Activated CD4-positive, alpha-beta T cell treated with anti-CD3 and anti-CD28 coated beads, Interleukin-10, Interleukin-2, amounts not matched to agents 100 ng/mL and 50 ng/mL, durations not matched to agents 16 hours and 8 hours (primary cell): Measurements from ENCODE around the gene ZFYVE19.
A peak's percentile ranks its signal among the peaks of the same experiment; 100 is the strongest.

Source experiments
- DNase-seq: peaks from one replicate; pipeline ENCODE4 v3.0.0-alpha.2; 2020

Gene ZFYVE19

GRCh38 chr15:40815042-40815698 lies 8.3 kb downstream of the ZFYVE19 start:
- no peak for DNase-seq

DNA sequence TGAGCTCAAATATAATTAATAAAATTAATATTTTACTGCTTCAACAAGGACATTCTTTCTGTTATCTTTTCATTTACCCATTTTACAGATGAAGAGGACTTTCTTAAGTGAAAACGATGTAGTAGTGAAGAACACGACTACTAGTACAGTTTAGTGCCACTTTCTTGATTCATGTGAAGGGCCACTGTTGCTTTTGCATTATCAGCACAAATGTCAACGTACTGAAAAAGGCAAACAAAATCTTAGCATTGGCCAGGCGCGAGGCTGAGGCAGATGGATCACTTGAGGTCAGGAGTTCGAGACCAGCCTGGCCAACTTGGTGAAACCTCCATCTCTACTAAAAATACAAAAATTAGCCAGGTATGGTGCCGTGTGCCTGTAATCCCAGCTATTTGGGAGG lies 12.2 kb downstream of the ZFYVE19 start:
- DNase-seq, result no peak

DNA sequence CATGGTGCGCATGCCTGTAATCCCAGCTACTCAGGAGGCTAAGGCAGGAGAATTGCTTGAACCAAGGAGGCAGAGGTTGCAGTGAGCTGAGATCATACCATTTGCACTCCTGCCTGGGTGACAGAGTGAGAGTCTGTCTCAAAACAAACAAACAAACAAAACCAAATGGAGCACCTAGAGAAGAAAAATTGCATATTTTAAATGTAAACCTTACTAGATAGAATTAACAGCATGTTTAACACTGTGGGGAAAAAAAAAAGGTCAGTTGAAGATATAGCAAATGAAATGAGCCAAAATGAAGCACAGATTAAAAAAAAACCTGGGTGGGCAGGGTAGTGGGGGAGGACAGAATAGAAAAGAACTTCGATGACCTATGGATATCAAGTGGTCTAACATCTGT lies 14.3 kb downstream of the ZFYVE19 start:
- DNase-seq, result no peak

DNA sequence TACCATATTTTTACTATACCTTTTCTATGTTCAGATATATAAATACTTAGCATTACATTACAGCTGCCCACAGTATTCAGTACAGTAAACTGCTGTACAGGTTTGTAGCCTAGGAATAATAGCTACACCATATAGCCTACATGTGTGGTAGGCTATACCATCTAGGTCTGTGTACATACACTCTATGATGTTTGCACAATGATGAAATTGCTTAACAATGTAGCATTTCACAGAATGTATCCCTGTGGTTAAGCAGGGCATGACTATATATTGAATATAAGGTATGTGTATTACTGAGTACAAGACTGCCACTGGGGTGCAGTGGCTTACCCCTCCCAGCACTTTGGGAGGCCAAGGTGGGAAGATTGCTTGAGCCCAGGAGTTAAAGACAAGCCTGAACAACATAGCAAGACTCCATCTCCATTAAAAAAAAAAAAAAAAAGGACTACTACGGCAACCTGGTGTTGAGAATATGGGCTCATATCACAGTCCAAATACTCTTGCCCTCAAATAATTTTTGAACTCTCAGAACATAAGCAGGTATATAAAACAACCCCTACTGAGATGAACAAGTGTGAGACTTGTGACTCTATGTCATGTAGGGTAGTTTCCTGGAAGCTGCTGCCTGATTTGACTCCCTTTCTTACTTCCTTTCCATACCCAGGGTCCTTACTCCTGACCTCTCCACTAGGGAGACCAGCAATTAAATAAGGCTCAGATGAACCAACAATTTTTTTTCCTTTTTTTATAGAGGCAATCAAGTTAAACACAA lies 16.9 kb downstream of the ZFYVE19 start:
- DNase-seq, result peak; percentile 28

DNA sequence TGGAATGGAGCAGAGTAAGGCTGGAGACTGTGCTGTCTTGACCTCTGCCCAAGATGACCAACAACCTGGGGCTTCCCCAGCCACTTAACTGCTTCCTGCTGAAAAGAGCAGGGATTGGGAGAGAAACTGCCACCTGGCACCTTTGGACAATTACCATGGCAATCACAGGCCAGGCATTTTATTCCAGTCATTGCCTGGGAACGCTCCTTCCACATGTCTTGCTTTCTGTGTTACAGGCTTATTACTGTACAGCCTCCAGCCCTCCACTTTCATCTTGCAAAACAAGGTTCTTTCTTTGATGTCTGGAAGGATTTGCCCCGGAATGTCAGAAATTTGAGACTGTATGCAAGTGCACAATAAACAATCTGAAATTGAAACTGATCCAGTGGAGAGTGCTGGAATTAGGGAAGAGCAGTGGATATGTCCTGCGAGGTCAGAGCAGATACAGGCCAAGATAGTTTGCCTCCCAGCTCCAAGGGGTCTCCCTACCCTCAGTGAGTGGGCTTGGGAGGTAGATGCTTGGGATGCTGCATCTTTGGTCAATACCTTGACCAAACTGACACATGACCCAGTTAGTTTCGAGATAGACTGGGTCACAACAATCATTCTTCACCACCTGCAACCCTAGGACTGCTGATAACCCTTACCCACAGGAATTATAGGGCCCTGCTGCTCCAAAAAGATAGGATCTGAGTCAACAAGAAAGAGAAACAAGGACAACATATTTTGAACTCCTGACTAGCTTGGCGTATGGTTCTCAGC lies 19.0 kb downstream of the ZFYVE19 start:
- no peak for DNase-seq

DNA sequence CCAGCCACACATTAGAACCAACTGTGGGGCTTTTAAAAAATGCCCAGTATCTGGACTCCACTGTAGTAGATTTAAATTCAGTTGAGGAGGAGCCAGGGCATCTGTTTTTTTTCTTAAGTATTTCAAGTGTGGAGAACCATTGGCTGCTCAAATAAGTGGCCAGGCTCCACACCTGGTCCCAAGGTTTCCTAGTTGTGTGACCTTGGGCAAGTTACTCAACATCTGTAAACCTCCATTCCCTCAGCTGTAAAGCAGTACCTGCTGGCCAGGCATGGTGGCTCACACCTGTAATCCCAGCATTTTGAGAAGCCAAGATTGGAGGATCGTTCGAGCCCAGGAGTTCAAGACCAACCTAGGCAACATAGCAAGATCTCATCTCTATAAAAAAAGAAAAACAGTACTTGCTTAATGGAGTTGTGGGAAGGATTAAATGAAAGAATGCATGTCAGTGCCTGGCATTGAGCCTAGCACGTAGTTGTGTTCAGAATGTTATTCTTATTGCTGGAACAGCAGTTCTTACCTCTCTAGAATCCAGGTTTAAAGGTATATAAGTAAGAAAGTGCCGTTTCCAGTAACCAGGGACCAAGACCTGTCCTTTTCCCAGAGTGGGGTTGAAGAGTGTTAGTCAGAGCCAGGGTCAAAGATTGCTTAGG lies 19.7 kb downstream of the ZFYVE19 start:
- no peak for DNase-seq

DNA sequence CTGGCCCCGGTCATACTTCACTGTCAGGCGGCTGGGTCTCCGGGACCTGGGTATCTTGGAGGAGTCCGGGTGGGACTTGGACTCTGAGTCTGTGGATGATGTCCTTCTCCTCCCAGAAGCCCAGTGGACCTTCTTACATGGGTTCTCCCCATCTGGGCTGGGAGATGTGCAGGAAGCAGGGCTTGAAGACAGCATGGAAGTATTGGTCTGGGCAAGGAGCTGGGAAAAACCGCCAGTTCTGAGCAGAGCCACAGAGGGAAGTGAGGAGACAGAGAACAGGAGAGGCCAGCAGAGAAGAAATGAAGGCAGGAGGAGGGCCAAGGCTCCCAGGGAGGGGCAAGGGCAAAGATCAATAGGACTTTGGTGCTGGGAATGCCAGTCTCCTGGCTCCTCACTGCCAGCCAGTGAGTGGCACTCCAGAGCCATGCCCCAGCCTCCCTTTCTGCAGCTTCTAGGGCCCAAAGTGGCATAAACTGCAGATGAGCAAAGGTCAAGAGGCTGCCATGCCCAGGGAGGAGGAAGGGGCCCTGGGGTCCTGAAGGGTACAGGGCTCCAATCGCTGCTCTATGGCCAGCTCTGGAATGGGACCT lies 21.7 kb downstream of the ZFYVE19 start, which contains the start of gene PPP1R14D:
Gene PPP1R14D (minus strand): TSS at position 262 of the 590 bp plus-strand sequence. CDS start 67 bp downstream, at position 195.
- DNase-seq, result no peak

DNA sequence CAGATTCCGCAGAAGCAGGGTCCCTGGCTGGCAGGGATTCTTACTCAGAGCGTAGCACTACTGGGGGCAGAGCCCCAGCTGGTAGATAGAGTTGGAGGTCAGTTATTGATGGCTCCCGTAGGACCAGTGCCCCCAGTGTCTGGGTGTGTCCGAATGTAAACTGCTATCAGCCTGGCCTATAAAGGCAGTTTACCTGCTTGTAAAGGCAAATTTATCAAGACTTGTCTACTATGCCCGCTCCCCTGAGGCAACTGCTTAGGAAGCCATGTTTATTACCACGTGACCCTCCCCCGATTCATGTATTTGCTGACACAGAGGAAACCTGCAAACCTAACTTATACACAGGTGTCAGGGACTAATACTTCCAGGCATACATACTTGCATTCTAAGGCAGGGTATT lies 22.2 kb downstream of the ZFYVE19 start:
- DNase-seq, result no peak

- DNase-seq, result no peak
These were observed 24.0 kb downstream of the ZFYVE19 start for GRCh38 chr15:40830884-40831283.

GRCh38 chr15:40831861-40832260 lies 25.0 kb downstream of the ZFYVE19 start:
- no peak for DNase-seq

- no peak for DNase-seq
These were observed 26.0 kb downstream of the ZFYVE19 start for GRCh38 chr15:40832903-40833302.

DNA sequence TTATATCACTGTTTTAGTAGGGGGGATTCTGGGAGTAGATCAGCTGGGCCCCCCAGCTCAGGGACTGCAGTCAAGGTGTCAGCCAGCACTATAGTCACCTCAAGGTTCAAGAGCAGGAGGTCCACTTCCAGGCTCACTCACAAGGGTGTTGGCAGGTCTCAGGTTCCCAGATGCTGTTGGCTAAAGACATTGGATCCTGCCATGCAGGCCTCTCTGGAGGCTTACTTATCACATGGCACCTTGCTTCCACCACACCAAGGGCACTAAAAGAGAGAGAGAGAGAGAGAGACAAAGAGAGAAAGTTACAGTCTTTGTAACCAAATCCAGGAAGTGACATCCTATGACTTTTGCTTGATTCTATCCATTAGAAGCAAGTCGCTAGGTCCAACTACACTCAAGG lies 29.1 kb downstream of the ZFYVE19 start:
- DNase-seq, result no peak

DNA sequence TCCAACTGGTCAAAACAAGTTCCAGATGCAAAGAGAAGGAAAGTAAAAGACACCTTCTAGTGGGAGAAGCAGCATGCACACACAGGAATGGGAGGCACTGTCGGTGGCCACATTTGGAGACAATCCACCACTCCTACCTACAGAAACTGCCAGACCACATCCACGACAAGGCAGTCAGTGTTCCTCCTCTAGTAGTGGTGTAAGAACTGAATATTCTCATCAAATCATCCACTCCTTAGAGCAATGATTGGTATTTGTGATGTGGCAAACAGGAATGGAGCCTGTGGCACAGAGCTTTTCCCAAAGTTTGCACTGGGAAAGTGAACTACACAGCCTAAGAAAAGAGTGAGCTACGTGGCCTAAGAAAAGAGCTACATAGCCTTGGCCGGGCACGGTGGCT lies 31.9 kb downstream of the ZFYVE19 start:
- no peak for DNase-seq

GRCh38 chr15:40841741-40842140 lies 34.9 kb downstream of the ZFYVE19 start:
- DNase-seq, result no peak

- no peak for DNase-seq
These were observed 36.5 kb downstream of the ZFYVE19 start for GRCh38 chr15:40843261-40843884.

GRCh38 chr15:40843885-40844695 lies 37.2 kb downstream of the ZFYVE19 start, which contains the start of gene SPINT1:
TSS of gene SPINT1 (plus strand) at chr15:40844048. CDS start at chr15:40844555, 507 bp downstream.
- peak; percentile 48 for DNase-seq

DNA sequence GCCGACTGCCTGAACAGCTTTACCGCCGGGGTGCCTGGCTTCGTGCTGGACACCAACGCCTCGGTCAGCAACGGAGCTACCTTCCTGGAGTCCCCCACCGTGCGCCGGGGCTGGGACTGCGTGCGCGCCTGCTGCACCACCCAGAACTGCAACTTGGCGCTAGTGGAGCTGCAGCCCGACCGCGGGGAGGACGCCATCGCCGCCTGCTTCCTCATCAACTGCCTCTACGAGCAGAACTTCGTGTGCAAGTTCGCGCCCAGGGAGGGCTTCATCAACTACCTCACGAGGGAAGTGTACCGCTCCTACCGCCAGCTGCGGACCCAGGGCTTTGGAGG lies 37.8 kb downstream of the ZFYVE19 start:
- peak; percentile 32 for DNase-seq

- DNase-seq, result no peak
These were observed 38.1 kb downstream of the ZFYVE19 start for GRCh38 chr15:40845036-40845435.

DNA sequence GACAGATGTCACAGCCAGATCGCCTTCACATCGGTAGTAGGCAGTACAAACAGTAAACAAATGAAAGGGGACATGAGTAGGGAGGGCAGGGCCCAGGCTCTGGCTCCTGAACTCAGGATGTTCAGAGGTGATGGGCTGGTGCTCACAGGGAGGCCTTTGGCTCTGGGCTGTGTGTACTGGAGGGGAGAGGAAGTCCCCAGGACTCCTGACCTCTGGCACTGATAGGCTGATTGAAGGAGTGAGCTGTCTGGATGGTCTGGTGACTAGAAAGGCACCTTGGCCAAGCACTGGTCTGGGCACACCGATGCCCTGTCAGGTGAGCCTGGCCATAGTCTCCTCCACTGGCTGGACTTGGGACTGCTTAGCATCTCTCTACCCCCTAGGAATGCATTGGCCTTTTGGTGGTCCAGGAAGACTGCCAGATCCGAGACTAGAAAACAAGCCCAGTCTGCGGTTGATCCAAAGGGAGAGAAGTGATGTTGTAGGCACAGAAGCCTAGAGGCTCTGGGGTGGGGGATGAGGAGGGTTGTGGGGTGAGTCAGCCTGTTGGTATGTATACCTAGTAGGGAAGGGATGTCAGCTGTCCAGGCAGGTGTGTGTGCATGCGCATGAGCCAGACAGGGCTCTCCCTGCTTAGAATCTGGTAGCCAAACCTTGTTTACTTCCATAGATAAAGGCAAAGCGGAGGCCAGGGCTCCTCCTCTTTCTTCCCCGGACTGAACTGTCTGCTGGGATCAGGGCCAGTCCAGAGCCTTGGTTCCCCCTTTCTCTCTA lies 38.8 kb downstream of the ZFYVE19 start:
- no peak for DNase-seq

GRCh38 chr15:40846841-40847222 lies 39.9 kb downstream of the ZFYVE19 start:
- DNase-seq, result no peak
